Fibroblast of lung (primary cell): Measurements from ENCODE around the gene IGF2BP2. TPM values are rescaled to one million over a fixed set of nuclear protein-coding genes. Genes with fewer than 3 reads are reported as not detected.

ENCODE experiments used
- DNase-seq, 2 donors: peaks; one replicate each; pipeline versions ENCODE4 v3.0.0 to v3.0.0-alpha.2; 2010; ENCODE audit warnings: low read depth in 2 of 2
- H2AFZ ChIP-seq: 2 replicates; pipeline ENCODE4 v1.5.1; 2012; ENCODE audit warnings: low read length, control low read depth, inconsistent platforms
- H3K27ac ChIP-seq: 2 replicates; pipeline ENCODE4 v1.5.1; 2011; ENCODE audit warnings: low read length, control low read depth; ENCODE audit not compliant: insufficient read depth
- H3K27me3 ChIP-seq: 2 replicates; pipeline ENCODE4 v1.5.1; 2011; ENCODE audit warnings: mild to moderate bottlenecking, low read length; ENCODE audit not compliant: control insufficient read depth, insufficient read depth
- H3K36me3 ChIP-seq: 2 replicates; pipeline ENCODE4 v1.5.1; 2011; ENCODE audit warnings: low read length; ENCODE audit not compliant: control insufficient read depth, insufficient read depth
- H3K4me1 ChIP-seq: 2 replicates; pipeline ENCODE4 v1.5.1; 2011; ENCODE audit warnings: low read length; ENCODE audit not compliant: control insufficient read depth, insufficient read depth; ENCODE audit errors: extremely low read depth
- H3K4me2 ChIP-seq: 2 replicates; pipeline ENCODE4 v1.5.1; 2011; ENCODE audit warnings: low read length, control low read depth; ENCODE audit not compliant: insufficient read depth; ENCODE audit errors: extremely low read depth
- H3K4me3 ChIP-seq, 4 experiments: fragments of 200-600 bp in 1 of 4; sonication (generic) in 1 of 4; replicated peaks in 1 of 4; 2 replicates each; pipeline ENCODE4 v1.5.1; 2011 to 2016; ENCODE audit warnings: low read length in 4 of 4, low read depth in 3 of 4, mild to moderate bottlenecking in 3 of 4, control low read depth in 2 of 4, inconsistent platforms in 1 of 4, mixed read lengths in 1 of 4; ENCODE audit not compliant: insufficient read depth in 1 of 4; ENCODE audit errors: control extremely low read depth in 1 of 4
- H3K79me2 ChIP-seq: 2 replicates; pipeline ENCODE4 v1.5.1; 2012; ENCODE audit warnings: mild to moderate bottlenecking, low read length, inconsistent platforms; ENCODE audit not compliant: control insufficient read depth, insufficient read depth
- H3K9ac ChIP-seq: 2 replicates; pipeline ENCODE4 v1.5.1; 2011; ENCODE audit warnings: mild to moderate bottlenecking, low read length, control low read depth; ENCODE audit not compliant: insufficient read depth
- H3K9me3 ChIP-seq: 2 replicates; pipeline ENCODE4 v1.5.1; 2012; ENCODE audit warnings: low read depth, low read length; ENCODE audit not compliant: control insufficient read depth, insufficient read depth
- H4K20me1 ChIP-seq: 2 replicates; pipeline ENCODE4 v1.5.1; 2011; ENCODE audit warnings: low read length; ENCODE audit not compliant: control insufficient read depth, insufficient read depth; ENCODE audit errors: extremely low read depth
- CTCF ChIP-seq, 2 donors: IDR thresholded peaks in 1 of 2; conservative IDR thresholded peaks in 1 of 2; 1 replicate in 1 of 2; 2 replicates in 1 of 2; pipeline ENCODE4 v1.5.1; 2011 to 2012; ENCODE audit warnings: low read length in 2 of 2, control low read depth in 1 of 2, inconsistent platforms in 1 of 2, low read depth in 1 of 2, mild to moderate bottlenecking in 1 of 2
- EZH2 ChIP-seq: IDR thresholded peaks from 2 replicates; pipeline ENCODE4 v1.5.1; 2012; ENCODE audit warnings: low read length, control low read depth, mild to moderate bottlenecking; ENCODE audit errors: missing control alignments
- polyA plus RNA-seq, 2 donors: library from polyadenylated mRNA; depleted of rRNA in 1 of 2; stranded (reverse) in 1 of 2; unstranded in 1 of 2; fragments of >200 nt; gene quantifications; 2 replicates each; pipeline ENCODE4 v1.2.1, GENCODE V29; 2011 to 2012; ENCODE audit warnings: missing spikeins in 1 of 2
- total RNA-seq: library from RNA; depleted of rRNA; stranded (reverse); fragments of >200 nt; gene quantifications from 2 replicates; pipeline ENCODE4 v1.2.1, GENCODE V29; 2014

Gene IGF2BP2
- total and polyA plus RNA-seq, 2 donors (not counting 1 experiment from before 2014, with no cell fraction given) = 5.5 to 46.1 TPM

- Histone ChIP-seq H3K27ac (no peak overlapping the region), H3K79me2 (no peaks in the 10 kb centered on the region), H4K20me1 (no peaks in the 10 kb centered on the region), H3K27me3 (peaks cover 16% of the 10 kb centered on the region), H3K9ac (no peak overlapping the region), H3K4me2 (no peak overlapping the region), H3K4me3 (no peak overlapping the region), H3K36me3 (no peaks in the 10 kb centered on the region), H3K4me1 (no peaks in the 10 kb centered on the region), H2AFZ (no peak overlapping the region), H3K9me3 (no peaks in the 10 kb centered on the region)
- no peak for TF ChIP-seq CTCF (conservative IDR thresholded peaks at IDR 0.05 in 1 of 2, IDR thresholded peaks at IDR 0.05 in 1 of 2; ENCODE audit: low read depth in 1 of 2, low read length in 2 of 2)
- no peak for TF ChIP-seq EZH2
- no peak for DNase-seq
Observed at GRCh38 chr3:185864767-185865166, 39.9 kb upstream of the IGF2BP2 start.

GRCh38 chr3:185862920-185863319 is 38.1 kb upstream of the IGF2BP2 start:
- H3K4me1 ChIP-seq = no peaks in the 10 kb centered on the region
- no peak for DNase-seq

GRCh38 chr3:185859294-185859972 is 34.6 kb upstream of the IGF2BP2 start:
- DNase-seq = no peak
- no peak overlapping the region for H3K9ac ChIP-seq
- H3K27ac ChIP-seq = no peak overlapping the region
- no peak overlapping the region for H3K4me3 ChIP-seq
- no peaks in the 10 kb centered on the region for H3K79me2 ChIP-seq
- no peaks in the 10 kb centered on the region for H3K36me3 ChIP-seq
- no peak overlapping the region for H3K4me2 ChIP-seq
- H3K4me1 ChIP-seq = no peaks in the 10 kb centered on the region
- H4K20me1 ChIP-seq = no peaks in the 10 kb centered on the region
- H2AFZ ChIP-seq = no peak overlapping the region
- no peaks in the 10 kb centered on the region for H3K27me3 ChIP-seq
- TF ChIP-seq CTCF (conservative IDR thresholded peaks at IDR 0.05 in 1 of 2, IDR thresholded peaks at IDR 0.05 in 1 of 2; ENCODE audit: low read depth in 1 of 2, low read length in 2 of 2) = no peak
- TF ChIP-seq EZH2 = no peak
- no peaks in the 10 kb centered on the region for H3K9me3 ChIP-seq

More at GRCh38 chr3:185862920-185863319, 38.1 kb upstream of the IGF2BP2 start:
- Histone ChIP-seq H3K9ac (no peak overlapping the region), H3K27me3 (peaks cover 10% of the 10 kb centered on the region), H3K27ac (no peak overlapping the region), H4K20me1 (no peaks in the 10 kb centered on the region), H3K79me2 (no peaks in the 10 kb centered on the region), H3K4me3 (no peak overlapping the region), H3K4me2 (no peak overlapping the region), H2AFZ (no peak overlapping the region), H3K9me3 (no peaks in the 10 kb centered on the region), H3K36me3 (no peaks in the 10 kb centered on the region)
- TF ChIP-seq EZH2 (no peak), CTCF (conservative IDR thresholded peaks at IDR 0.05 in 1 of 2, IDR thresholded peaks at IDR 0.05 in 1 of 2; ENCODE audit: low read depth in 1 of 2, low read length in 2 of 2) (no peak)
